A673 (cell line): ENCODE data around the gene IL11.

Experiments used
- CTCF ChIP-seq: fragments of 300-800, 200-600 bp; sonication (generic); conservative IDR thresholded peaks from 2 replicates; pipeline ENCODE4 v1.5.1; 2017; ENCODE audit warnings: low read depth, mild to moderate bottlenecking, antibody characterized with exemption, low read length, moderate library complexity, mixed read lengths
- EZH2 ChIP-seq: fragments of 200-600 bp; sonication (generic); IDR thresholded peaks from 2 replicates; pipeline ENCODE4 v1.6.1; 2017; ENCODE audit warnings: borderline replicate concordance, low read depth, mild to moderate bottlenecking, mixed read lengths, antibody characterized with exemption, low read length; ENCODE audit not compliant: poor library complexity, severe bottlenecking

- TF ChIP-seq EZH2 = no peak
- TF ChIP-seq CTCF = no peak
Measured at GRCh38 chr19:55315956-55316525, 54.2 kb downstream of the IL11 start.
